GM21723 (cell line): ENCODE measurements around the gene MATK.

Source experiments
- ATAC-seq: cut with Tn5 transposase; IDR thresholded peaks from one replicate; pipeline ENCODE4 v1.9.1; 2021; ENCODE audit warnings: mild to moderate bottlenecking, moderate library complexity; ENCODE audit not compliant: unreplicated experiment

Gene MATK

GRCh38 chr19:3790209-3790734 lies 4.1 kb upstream of the MATK start:
- ATAC-seq, result no peak

GRCh38 chr19:3788996-3789778 lies 3.0 kb upstream of the MATK start:
- ATAC-seq, result no peak

DNA sequence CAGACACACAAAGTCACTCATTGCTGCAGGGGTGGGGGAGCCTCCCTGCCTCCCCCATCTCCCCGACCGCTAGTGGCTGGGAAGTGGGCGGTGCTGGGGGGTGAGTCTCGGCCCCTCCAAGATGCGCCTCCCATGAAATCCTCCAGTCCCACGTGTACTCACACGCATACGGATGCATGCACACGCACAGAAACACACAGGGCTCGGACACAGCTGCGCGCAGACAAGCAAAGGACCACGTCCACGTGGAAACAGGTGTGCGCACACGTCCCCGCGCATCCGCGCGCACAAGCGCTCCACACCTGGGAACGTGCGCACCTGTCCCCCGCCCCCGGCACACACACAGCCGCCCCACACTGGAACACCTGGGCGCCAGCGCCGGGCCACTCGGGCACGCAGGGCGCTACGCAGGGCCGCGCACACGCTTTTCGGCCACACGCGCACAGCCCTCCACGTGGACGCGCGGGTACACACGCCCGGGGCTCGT lies 687 bp downstream of the MATK start:
- ATAC-seq, result no peak

DNA sequence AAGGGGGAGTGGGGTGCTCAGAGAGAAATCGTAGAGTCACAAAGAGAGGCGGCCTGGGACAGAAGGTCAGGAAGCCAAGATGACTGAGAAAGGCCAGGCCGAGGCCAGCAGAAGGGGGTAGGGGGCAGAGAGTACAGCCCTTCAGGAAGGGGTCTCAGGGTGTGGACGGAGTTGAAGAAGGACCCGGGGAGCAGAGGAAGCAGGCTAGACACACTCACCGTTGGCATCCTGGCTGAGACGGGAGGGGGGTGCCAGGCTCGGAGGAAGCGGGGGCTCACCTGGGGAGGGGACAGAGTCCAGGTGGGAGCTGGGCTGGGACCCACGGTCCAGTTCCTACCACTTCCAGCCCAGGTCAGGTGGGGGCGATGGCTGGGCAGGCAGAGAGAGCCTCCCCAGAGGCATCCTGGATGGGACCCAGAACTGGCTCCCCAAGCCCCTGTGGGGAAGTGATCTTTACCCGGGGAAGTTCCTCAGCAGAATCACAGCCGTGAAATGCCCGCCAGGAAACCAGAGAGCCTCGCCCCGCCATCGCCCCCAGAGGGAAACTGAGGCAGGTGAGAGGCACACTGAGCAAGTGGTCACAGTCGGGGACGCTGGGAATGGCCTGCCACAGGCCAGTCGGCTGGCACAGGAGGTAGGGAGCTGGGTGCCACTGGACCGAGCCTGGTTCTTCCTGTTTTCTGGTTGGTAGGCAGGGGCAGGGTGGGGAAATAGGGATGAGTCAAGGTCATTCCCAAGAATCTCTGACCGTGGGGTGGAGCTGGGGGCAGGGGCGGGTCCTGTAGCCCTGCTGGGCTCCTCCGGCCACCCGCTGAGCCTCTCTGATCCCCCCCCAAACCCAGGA lies 1.4 kb downstream of the MATK start:
- no peak for ATAC-seq

DNA sequence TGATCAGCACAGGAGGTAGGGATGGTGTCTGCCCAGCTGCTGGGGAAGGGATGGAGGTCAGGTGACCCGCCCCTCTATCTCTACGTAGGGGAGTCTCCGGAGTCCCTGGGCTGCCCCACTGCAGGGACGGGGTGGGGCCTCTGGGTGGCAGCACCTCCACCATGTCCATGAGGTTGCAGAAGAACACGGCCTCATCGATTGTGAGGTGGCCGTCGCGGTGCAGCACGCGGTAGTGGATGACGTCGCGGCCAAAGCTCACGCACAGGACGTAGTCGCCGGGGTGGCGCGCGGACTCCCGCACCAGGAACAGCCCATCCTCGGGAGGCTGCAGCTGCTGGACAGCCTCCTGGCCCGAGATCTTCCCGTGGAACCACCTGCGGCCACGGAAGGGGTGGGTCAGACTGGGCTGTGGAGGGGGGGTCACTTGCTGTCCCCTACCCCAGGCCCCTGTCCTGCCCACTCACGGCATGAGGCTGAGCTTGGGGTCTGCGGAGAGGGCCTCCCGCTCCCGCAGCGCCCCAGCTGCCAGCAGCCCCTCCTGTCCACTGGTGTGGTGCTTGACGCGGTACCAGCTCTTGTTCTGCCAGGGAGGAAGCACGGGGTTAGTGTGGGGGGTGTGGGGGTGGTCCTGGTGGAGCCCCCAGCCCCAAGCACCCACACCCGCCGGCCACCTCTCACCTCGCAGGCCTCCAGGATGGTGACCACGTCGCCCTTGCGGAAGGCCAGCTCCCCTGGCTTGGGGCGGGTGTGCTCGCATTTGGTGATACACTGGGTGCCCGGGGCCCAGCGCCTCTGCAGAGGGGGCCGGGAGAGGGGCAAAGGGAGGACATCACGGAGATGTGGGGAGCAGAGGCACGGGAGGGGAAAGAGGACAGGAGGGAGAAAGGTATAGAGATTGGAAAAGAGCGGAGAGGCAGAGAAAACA lies 2.3 kb downstream of the MATK start:
- ATAC-seq, result no peak

- no peak for ATAC-seq
Measured at GRCh38 chr19:3782903-3783302, 3.3 kb downstream of the MATK start.

DNA sequence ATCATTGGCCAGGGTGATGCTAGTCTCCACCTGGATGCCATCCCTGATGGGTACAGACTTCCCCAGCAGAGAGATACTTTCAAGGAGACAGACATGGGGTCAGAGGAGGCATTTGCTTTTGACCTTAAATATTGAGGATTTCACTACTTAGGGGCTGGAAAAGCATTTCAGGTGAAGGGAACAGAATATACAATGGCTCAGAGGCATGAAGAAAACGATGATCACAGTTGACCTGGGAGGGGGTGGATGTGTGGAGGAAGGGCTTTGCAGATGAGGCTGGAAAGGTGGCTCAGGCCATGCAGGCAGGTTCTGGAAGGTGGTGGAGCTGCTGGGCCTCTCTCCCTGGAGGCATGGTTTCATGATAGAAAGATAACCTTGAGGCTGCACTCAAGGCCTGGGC lies 3.9 kb downstream of the MATK start:
- ATAC-seq, result no peak

DNA sequence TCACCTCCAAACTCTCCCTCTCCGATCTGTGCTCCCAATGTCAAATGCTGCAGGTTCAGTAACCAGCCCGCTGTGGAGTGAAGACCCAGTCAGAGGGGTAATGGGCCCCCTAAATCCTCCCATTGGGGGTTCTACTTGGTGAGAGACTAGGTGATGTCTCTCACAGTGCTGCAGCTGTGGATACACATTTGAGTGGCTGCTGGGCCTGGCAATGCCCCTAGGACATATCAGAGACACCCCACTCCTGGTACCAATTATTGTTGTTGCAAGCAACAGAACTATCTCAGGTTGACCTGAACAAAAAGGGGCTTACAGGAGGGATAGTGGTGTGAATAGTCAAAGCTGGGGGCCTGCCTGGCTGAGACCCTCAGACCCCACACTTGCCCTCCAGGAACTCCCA lies 4.6 kb downstream of the MATK start:
- ATAC-seq, result no peak

DNA sequence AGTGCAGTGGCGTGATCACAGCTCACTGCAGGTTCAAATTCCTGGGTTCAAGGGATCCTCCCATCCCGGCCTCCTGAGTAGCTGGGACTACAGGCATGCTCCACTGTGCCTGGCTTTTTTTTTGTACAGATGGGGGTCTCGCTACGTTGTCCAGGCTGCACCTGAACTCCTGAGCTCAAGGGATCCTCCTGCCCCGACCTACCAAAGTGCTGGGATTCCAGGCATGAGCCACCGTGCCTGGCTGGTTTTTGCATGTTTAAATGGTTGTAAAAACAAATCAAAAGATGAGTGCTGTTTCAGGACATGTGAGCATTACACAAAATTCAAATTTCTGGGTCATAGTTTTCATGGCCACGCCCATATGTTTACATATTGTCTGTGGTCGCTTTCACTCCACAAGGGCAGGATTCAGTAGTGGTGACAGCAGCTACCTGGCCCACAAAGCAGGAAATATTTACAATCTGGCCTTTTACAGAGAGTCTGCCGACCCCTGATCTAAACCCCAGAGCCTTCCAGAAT lies 5.3 kb downstream of the MATK start:
- ATAC-seq, result no peak

DNA sequence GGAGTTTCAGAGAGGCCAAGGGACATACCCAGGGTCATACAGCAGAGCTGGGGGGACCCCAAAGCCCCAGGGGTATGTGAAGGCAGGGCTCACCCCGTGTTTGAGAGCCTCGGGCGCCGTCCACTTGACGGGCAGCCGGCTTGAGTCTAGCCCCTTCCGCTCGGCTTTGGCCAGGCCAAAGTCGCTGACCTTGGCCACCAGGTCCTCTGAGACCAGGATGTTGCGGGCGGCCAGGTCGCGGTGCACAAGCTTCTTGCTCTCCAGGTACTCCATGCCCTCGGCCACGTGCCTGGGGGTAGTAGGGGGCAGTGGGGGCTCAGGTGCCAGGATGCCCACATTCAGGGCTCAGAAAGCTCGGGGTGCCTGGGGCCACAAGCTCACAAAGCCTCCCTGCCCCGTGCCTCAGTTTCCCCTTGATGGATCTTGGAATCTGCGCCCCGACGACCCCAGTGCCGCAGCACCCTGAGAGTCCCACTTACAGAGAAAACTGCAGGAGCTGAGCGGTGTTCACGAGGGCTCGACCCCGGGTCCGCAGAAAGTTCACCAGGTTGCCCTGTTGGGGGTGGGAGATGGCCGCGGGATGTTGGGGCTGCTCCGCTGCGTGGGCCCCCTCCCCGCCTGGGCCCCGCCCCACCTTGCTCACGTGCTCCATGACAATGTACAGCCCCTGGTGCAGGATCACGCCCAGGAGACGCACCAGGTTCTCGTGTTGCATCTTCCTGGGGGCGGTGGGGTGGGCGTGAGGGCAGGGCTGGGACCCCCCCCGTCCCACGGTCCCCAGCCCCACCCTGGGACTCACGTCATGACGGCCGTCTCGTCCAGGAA lies 7.1 kb downstream of the MATK start:
- no peak for ATAC-seq

DNA sequence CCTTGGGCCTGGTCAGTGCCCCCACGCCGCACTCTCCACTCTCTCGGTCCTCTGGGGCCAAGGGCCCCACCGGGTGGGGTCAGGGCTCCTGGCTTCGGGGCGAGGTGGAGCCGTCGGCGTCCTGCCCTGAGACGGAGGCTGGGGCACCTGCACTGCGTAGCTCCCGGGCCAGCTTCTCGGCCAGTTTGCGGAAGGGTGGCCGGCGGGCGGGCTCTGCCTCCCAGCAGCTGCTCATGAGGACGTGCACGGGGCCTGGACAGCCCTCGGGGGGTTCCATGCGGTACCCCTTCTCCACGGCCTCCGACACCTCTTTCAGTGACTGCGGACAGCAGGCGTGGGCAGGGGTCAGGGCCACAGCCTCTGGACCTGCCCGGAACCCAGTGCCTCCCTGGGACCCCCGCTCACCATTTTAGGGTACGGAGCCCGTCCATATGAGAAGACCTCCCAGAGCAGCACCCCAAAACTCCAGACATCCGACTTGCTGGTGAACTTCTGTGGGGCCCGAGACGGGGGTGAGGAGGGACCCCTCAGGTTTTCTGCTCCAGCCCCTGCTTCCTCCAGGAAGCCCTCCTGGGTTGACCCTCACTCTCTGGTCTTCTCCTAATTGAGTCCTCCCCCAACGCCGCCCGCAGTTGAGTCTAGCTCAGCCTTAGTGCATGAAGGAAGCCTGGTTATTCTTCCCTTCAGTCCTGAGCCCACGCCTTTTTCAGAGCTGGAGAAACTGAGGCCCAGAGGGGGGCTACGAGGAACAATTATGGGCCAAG lies 7.9 kb downstream of the MATK start:
- ATAC-seq, result no peak

DNA sequence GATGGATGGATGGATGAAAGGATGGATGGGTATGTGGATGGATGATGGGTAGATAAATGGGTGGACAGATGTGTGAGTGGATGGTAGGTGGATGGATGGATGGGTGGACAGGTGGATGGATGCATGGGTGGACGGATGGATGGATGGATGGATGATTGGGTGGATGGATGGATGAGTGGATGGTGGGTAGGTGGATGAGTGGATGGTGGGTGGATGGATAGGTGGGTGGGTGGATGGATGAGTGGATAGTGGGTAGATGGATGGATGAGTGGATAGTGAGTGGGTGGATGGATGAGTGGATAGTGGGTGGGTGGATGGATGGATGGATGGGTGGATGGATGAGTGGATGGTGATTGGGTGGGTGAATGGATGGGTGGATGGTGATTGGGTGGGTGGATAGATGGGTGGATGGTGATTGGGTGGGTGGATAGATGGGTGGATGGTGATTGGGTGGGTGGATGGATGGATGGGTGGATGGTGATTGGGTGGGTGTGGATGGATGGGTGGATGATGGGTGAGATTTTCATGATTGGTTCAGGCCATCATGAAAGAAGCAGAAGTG lies 9.6 kb downstream of the MATK start:
- ATAC-seq, result no peak

- ATAC-seq, result no peak
Measured at GRCh38 chr19:3775831-3776230, 10.3 kb downstream of the MATK start.

DNA sequence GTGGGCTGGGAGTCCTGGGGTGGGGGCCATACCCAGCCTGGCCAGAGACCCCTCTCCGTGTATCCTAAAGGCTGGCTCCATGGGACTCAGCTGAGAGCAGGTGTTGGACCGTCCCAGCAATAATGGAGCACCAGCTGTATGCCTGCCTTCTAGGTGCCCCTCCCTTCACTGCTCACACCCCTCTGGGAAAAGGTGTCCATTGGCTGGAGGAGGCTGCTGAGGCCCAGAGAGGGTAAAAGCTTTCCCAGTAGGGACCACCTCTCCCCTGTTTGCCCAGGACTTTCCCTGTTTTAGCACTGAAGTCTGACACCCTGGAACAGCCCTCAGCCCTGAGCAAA lies 10.8 kb downstream of the MATK start:
- ATAC-seq, result no peak

DNA sequence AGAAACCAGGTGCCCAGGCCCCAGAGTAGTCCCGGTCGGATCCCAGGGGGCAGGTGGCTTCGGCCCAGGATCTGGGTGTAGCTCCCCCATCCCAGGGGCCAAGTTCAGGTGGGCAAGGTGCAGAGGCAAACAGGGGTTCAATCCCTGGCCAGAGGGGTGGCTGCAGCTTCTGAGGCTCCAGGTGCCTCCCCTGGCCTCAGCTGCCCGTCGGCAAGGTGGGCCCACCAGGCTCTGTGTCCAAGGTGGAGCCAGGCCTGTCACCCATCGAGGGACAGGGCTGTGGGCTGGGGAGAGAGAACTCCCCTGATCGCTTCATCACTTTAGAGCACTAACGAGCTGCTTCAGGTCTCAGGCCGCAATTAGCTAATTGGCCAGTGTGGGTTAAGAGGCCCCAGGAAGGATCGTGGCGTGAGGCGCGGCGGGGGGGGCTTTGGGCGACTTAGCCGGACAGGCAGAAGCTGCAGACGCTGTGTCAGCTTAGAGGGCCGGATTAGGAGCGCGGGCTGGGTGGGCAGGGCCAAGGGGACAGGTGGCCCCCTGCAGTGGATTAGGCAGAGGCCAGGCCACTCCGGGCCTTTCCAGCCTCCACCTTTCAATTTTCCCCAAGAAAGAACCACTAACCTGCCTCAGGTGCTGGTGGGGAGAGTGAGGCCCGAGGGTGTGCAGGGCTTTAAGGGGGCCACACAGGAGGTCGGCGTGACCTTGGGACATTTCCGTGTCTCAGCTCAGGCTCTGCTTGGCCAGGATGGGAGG lies 11.4 kb downstream of the MATK start:
- ATAC-seq, result no peak

DNA sequence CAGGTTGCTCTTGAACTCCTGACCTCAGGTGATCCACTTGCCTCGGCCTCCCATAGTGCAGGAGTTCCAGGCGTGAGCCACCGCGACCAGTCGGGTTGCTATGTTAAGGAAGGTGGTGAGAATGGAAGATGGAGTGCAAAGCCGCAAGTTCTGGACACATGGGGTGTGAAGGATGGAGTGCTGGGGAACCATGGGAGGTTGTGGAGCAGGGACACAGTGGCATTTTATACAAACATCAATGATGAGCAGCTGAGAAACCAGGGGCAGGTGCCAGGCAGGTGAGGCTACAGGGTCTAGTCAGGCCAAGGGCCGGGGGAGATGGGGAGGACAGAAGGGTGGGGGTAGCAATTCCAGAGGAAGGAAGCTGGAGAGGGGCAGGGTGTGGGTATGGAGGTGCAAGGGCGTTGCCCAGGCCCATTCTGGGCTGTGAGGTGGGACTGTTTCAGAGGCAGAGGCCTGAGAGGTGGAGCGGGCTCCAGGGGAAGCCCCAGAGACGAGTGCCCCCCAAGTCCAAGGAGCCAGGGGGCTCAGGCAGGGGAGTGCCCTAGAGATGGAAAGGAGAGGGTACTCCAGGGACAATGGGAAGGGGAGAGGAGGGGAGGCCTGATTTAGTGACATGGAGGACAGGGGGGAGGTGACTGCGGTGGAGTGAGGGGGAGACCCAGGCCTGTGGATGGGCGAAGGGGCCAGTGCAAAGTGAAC lies 12.2 kb downstream of the MATK start:
- no peak for ATAC-seq

- no peak for ATAC-seq
Measured at GRCh38 chr19:3771906-3772455, 14.2 kb downstream of the MATK start, which contains the start of gene RAX2. Gene RAX2, minus strand, starts transcription at chr19:3772228. Its CDS starts 486 bp downstream, at chr19:3771742.
